GM10266 (cell line): ENCODE measurements around the gene MCTP1.

Source experiments
- DNase-seq: peaks from one replicate; pipeline ENCODE4 v3.0.0; 2012; ENCODE audit errors: extremely low spot score
- TF ChIP-seq, protein P1 (sequence below): IDR thresholded peaks from 2 replicates; pipeline ENCODE4 v1.5.1; 2012; ENCODE audit warnings: mild to moderate bottlenecking, low read depth; ENCODE audit not compliant: control insufficient read depth, insufficient read depth; ENCODE audit errors: missing control alignments

The MCTP1 gene

DNA sequence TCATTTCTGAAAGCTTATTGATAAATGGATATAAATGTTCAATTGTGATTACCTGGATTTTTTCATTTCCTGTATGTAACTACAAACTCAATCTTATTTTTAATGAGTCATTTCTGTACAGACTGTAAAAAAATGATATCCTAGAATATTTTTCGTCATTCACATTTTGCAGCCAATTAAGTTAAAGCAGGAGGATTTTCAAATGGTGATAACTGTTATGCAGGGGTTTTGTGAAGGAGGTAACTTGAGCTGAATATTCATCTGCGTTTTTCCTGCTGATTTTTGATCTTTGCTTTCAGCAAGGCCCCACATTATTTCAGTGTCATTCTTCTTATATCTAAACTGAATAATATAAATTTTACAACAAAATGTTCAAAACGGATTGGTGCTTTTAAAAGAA, 592.3 kb downstream of the MCTP1 start:
- DNase-seq = no peak
- TF ChIP-seq, protein P1, sequence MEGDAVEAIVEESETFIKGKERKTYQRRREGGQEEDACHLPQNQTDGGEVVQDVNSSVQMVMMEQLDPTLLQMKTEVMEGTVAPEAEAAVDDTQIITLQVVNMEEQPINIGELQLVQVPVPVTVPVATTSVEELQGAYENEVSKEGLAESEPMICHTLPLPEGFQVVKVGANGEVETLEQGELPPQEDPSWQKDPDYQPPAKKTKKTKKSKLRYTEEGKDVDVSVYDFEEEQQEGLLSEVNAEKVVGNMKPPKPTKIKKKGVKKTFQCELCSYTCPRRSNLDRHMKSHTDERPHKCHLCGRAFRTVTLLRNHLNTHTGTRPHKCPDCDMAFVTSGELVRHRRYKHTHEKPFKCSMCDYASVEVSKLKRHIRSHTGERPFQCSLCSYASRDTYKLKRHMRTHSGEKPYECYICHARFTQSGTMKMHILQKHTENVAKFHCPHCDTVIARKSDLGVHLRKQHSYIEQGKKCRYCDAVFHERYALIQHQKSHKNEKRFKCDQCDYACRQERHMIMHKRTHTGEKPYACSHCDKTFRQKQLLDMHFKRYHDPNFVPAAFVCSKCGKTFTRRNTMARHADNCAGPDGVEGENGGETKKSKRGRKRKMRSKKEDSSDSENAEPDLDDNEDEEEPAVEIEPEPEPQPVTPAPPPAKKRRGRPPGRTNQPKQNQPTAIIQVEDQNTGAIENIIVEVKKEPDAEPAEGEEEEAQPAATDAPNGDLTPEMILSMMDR = no peak

DNA sequence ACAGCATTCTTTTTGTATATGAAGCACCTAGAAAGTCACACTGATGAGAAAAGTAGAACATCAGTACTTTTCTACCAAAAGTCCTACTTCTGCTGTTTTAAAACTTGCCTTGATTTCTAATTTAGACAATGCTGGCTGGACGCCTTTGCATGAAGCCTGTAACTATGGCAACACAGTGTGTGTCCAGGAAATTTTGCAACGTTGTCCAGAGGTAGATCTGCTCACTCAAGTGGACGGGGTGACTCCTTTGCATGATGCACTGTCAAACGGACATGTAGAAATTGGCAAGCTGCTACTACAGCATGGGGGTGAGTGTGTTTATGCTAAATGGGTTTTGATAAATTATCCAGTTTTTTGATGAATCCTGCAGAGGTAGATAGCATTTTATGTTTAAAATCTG, 592.9 kb downstream of the MCTP1 start:
- TF ChIP-seq, protein P1 = no peak
- DNase-seq = no peak

DNA sequence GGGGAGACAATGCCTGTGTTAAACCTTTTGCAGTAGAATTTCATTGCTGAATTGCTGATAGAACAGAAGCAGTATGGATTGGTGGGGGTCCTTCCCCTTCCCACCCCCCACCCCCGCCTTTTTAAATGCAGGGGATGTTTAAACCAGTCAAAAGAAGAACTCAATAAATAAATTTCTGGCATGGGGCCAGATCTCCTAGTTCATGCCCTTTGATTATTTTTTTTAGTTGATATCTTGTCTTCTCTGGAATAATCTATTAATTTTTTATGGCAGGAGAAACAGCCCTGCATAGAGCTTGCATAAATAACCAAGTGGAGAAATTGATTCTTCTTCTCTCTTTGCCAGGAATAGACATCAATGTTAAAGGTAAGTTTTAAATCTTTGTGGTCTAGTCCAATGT, 593.6 kb downstream of the MCTP1 start:
- no peak for DNase-seq
- TF ChIP-seq, protein P1 = no peak

DNA sequence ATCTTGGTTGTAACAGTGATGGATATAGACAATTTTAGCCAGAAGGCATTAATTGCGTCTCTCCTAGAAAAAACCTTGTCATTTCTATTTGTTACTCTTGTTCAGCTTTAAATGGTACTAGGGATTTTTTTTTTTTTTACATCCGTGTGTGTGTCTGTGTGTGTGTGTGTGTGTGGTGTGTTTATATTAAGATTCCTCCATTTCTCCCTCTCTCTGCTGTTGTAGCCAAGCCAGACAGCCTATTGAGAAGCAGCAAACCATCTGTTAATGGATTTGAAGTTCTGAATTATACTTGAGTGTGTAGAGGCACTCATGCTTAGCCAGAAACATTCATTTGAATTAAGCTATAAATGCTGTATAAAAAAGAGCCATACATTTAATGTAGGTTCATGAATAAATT, 594.1 kb downstream of the MCTP1 start:
- TF ChIP-seq, protein P1 = no peak
- DNase-seq = no peak

DNA sequence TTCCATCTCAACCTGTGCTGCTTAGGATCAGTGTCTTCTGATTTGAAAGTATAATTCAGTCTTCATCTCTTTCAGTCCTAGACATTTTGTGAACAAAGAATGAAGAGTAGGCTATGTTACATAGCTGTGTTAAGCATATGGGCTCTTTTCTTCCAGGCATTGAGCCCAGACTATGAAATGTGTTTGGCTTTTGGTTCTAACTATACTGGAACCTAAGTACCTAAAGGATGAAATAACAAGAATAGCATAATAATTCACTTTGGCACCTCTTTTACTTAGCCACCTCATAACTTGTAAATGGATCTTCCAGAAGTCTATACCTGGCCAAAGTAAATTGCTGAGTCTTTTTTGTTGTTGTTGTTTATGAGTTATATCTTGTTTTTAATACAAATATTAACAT, 595.0 kb downstream of the MCTP1 start:
- TF ChIP-seq, protein P1 = no peak
- no peak for DNase-seq

DNA sequence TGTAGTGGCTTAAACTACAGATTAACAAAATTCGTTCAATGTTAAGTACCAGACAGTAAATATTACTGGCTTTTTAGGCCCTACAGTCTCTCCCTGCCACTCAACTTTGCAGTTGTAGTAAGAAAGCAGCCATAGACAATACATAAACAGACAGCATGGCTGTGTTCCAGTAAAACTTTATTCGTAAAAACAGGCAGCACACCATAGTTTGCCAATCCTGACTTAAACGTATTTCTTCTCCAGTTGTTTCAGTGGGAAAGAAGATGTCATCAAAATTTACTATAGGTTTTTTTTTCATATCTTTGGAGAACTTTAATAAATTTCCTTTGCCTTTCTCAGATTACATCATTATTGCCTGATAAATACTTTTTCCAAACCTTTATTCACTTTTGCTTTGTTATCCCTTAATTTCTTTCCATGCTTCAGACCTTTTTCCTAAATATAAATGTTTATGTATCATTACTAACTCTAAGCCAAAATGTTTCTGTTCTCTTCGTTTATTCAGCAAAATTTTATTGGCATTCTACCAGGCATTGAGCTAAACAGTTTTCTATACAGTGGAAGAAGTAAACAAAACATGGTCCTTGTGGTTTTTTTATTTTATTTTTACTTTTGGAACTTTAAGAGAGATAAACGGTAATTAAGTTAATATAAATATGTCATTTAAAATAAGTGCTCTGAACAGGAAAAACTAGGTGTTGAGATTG, 601.9 kb downstream of the MCTP1 start:
- no peak for DNase-seq

DNA sequence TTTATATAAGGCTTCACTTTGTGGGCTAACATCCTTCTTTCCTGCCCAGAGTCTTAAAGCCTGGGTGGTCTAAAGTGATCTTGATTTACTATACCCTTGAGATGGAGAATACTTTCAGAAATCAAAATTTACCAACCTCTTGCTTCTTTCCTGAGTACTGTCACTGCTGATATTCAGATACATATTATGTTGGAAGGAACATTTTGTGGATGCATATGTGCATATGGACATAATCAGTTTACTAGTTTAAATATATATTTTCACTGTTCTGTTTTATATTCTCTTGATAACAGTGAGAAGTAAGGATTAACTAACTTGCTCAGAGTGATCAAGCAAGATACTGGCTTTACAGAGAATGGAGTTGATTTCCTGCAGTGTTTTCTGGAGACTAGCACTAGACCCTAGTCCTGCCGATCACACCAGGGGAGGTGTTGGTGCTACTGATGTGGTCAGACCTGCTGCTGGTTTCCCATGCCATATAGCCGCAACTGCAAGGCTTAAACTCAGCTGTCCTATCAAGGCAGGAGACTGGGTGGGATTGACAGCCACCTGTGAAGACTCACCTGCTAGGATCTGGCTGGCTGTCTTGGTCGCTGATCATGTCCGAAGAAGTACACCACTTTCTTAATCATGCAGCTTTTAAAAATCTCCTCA, 608.8 kb downstream of the MCTP1 start:
- no peak for DNase-seq
- TF ChIP-seq, protein P1 = no peak

More for the DNA sequence above, 601.9 kb downstream of the MCTP1 start:
- TF ChIP-seq, protein P1 = no peak
